ENCODE results near the gene MRTFA.

GRCh38 chr22:40476341-40476740 lies 160.2 kb downstream of the MRTFA start:
- TF ChIP-seq FOXM1 (IDR thresholded peaks at IDR 0.05; ENCODE audit: borderline replicate concordance), result no peak
- TF ChIP-seq FOXA1 (IDR thresholded peaks at IDR 0.05), result no peak
- no peak for TF ChIP-seq ELF4 (IDR thresholded peaks at IDR 0.05)
- no peak for TF ChIP-seq TARDBP (IDR thresholded peaks at IDR 0.05)
- TF ChIP-seq L3MBTL2 (conservative IDR thresholded peaks at IDR 0.05), result no peak
- TF ChIP-seq NFRKB (IDR thresholded peaks at IDR 0.05), result no peak
- no peak for TF ChIP-seq SUZ12 (IDR thresholded peaks at IDR 0.05)
- no peak for TF ChIP-seq ZNF384 (IDR thresholded peaks at IDR 0.05)
- no peak for TF ChIP-seq SP1 (IDR thresholded peaks at IDR 0.05)
- TF ChIP-seq PKNOX1 (IDR thresholded peaks at IDR 0.05), result no peak
- no peak for TF ChIP-seq ARNT (IDR thresholded peaks at IDR 0.05)
- TF ChIP-seq FOXK2 (IDR thresholded peaks at IDR 0.05), result no peak
- no peak for TF ChIP-seq BHLHE40 (IDR thresholded peaks at IDR 0.05; ENCODE audit: borderline replicate concordance)
- no peak for TF ChIP-seq LEF1 (IDR thresholded peaks at IDR 0.05; ENCODE audit: borderline replicate concordance)
